ENCODE results near the gene STH.
"Not testable (repeated sequence)": the region's sequence is repeated elsewhere in the genome, so short reads cannot be mapped to it uniquely, and the experiment has no call there.

STH gene

GRCh38 chr17:45998987-45999899 is at the start of gene STH:
STH (plus strand) TSS chr17:45999250; CDS start chr17:45999280, 30 bp downstream.
- DNase-seq (ENCODE audit: low read depth, low spot score), result no peak

- DNase-seq (ENCODE audit: low read depth, low spot score), result no peak
Measured at GRCh38 chr17:45949755-45950320, 49.2 kb upstream of the STH start.

GRCh38 chr17:45950888-45951287 is 48.2 kb upstream of the STH start:
- DNase-seq (ENCODE audit: low read depth, low spot score), result no peak

GRCh38 chr17:45951403-45951802 is 47.6 kb upstream of the STH start:
- DNase-seq (ENCODE audit: low read depth, low spot score), result no peak

- no peak for DNase-seq (ENCODE audit: low read depth, low spot score)
Measured at GRCh38 chr17:45951941-45952340, 47.1 kb upstream of the STH start.

GRCh38 chr17:45952814-45953320 is 46.2 kb upstream of the STH start:
- DNase-seq (ENCODE audit: low read depth, low spot score), result no peak

- no peak for DNase-seq (ENCODE audit: low read depth, low spot score)
Measured at GRCh38 chr17:45953561-45953960, 45.5 kb upstream of the STH start.

- DNase-seq (ENCODE audit: low read depth, low spot score), result no peak
Measured at GRCh38 chr17:45954914-45955313, 44.1 kb upstream of the STH start.

- DNase-seq (ENCODE audit: low read depth, low spot score), result no peak
Measured at GRCh38 chr17:45955326-45955725, 43.7 kb upstream of the STH start.

- DNase-seq (ENCODE audit: low read depth, low spot score), result no peak
Measured at GRCh38 chr17:45956090-45956489, 43.0 kb upstream of the STH start.

GRCh38 chr17:45956746-45957145 is 42.3 kb upstream of the STH start:
- DNase-seq (ENCODE audit: low read depth, low spot score), result not testable (repeated sequence)

- DNase-seq (ENCODE audit: low read depth, low spot score), result no peak
Measured at GRCh38 chr17:45958307-45958706, 40.7 kb upstream of the STH start.

- no peak for DNase-seq (ENCODE audit: low read depth, low spot score)
Measured at GRCh38 chr17:45958994-45959665, 39.9 kb upstream of the STH start.

GRCh38 chr17:45960311-45960710 is 38.7 kb upstream of the STH start:
- DNase-seq (ENCODE audit: low read depth, low spot score), result no peak

GRCh38 chr17:45961206-45961605 is 37.8 kb upstream of the STH start:
- no peak for DNase-seq (ENCODE audit: low read depth, low spot score)

- DNase-seq (ENCODE audit: low read depth, low spot score), result no peak
Measured at GRCh38 chr17:45962221-45962972, 36.7 kb upstream of the STH start.

- no peak for DNase-seq (ENCODE audit: low read depth, low spot score)
Measured at GRCh38 chr17:45963283-45963682, 35.8 kb upstream of the STH start.

- no peak for DNase-seq (ENCODE audit: low read depth, low spot score)
Measured at GRCh38 chr17:45963889-45964288, 35.2 kb upstream of the STH start.

- no peak for DNase-seq (ENCODE audit: low read depth, low spot score)
Measured at GRCh38 chr17:45964634-45965033, 34.4 kb upstream of the STH start.

- no peak for DNase-seq (ENCODE audit: low read depth, low spot score)
Measured at GRCh38 chr17:45965812-45966211, 33.2 kb upstream of the STH start.

GRCh38 chr17:45966606-45967280 is 32.3 kb upstream of the STH start:
- DNase-seq (ENCODE audit: low read depth, low spot score), result no peak
